Central memory CD4-positive, alpha-beta T cell (primary cell): ENCODE data around the gene ELAC2.

ENCODE experiments used
- DNase-seq: peaks from one replicate; pipeline ENCODE4 v3.0.0; 2022
- total RNA-seq, 3 experiments: gene quantifications; one replicate each; lab custom pipeline; 2026; lab: John Stamatoyannopoulos, UW

Gene ELAC2, protein sequence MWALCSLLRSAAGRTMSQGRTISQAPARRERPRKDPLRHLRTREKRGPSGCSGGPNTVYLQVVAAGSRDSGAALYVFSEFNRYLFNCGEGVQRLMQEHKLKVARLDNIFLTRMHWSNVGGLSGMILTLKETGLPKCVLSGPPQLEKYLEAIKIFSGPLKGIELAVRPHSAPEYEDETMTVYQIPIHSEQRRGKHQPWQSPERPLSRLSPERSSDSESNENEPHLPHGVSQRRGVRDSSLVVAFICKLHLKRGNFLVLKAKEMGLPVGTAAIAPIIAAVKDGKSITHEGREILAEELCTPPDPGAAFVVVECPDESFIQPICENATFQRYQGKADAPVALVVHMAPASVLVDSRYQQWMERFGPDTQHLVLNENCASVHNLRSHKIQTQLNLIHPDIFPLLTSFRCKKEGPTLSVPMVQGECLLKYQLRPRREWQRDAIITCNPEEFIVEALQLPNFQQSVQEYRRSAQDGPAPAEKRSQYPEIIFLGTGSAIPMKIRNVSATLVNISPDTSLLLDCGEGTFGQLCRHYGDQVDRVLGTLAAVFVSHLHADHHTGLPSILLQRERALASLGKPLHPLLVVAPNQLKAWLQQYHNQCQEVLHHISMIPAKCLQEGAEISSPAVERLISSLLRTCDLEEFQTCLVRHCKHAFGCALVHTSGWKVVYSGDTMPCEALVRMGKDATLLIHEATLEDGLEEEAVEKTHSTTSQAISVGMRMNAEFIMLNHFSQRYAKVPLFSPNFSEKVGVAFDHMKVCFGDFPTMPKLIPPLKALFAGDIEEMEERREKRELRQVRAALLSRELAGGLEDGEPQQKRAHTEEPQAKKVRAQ
- total RNA-seq = 85.7 to 163 (median 90.8) reads per million in 3 experiments

DNA sequence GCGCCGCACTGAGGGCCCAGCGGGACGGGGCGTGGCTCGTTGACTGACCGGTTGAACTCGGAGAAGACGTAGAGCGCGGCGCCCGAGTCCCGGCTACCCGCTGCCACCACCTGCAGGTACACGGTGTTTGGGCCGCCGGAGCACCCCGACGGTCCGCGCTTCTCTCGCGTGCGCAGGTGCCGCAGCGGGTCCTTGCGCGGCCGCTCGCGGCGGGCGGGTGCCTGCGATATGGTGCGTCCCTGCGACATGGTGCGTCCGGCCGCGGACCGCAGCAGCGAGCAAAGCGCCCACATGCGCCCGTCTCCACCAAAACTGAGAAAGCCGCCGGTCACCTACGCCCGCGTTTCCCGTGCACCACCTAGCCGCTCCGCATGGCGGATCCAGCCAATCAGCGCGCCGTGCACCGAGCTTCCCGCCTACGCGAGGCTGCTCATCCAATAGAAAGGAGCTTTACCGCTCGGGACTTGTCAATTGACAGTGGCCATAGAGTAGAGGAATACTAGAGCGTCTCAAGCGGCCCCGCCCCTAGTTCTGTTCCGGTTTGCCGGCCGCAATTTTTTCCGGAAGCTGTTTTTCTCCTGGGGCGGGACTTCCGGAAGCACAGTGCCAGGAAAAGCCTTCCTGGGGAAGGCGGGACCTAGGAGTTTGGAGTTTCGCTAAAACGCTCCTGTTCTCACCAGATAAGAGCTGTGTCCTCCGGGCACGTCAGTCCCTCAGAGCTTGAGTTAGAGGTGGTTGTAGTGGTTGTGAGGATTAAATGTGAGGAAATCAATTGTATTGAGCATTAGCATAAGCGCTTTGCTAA, at the start of gene ELAC2:
Gene ELAC2, minus strand, starts transcription at position 373 of the 805 bp plus-strand sequence. Its CDS starts 80 bp downstream, at position 293.
- DNase-seq = peak; percentile 97

DNA sequence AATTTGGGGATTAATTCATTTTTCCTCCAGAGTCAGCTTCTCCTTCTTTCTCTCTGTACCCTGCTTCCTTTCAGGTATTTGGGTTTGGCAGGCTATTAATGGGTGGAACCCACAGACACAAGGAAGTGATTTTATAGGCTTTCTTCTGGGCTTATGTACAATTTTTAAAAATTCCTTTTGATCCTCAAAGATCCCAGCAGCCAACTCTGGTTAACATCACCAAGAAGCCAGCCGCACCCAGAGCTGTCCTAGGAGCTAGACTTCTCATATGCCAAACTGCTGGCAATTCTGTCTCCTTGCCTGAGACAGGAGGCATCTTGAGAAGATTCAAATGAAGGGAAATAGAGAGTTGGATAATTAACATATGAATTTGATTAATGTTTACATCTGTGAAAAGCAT, 47.2 kb upstream of the ELAC2 start:
- no peak for DNase-seq

DNA sequence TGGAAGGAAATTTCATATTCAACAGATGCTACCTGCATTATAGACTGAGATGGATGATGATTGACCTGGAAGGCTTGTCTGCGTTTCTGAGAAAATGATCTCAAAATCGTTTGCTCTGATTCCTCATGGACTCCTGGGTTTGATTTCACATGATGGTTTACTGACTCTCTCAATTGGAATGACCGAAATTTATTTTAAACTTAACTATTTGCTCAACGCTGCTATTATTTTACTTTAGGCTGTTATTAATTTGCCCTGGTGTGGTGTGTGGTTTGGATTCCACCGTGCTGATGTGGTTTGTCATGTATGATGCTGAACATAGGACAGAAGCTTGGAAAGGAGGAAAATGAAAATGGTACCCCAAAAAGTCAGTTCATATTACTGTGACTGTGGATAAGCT, 37.3 kb upstream of the ELAC2 start:
- DNase-seq = no peak

DNA sequence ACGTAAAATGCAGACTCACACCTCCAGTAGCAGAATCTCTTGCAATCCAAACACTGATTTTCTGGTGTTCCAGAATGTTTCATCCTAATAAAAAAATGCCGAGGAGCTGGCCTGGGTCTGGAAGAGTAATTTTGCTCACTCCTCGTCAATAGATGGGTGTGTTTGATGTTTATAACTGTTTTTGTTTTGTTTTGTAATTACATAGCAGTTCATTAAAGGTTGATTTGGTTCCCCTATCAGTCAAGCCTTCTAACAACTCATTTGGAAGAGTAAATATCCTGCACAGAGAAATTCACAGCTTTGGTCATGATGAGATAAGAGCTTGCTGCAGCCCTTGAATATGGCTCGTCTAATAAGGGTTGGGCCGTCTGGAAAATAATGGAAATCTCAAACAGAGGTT, 36.8 kb upstream of the ELAC2 start:
- no peak for DNase-seq

DNA sequence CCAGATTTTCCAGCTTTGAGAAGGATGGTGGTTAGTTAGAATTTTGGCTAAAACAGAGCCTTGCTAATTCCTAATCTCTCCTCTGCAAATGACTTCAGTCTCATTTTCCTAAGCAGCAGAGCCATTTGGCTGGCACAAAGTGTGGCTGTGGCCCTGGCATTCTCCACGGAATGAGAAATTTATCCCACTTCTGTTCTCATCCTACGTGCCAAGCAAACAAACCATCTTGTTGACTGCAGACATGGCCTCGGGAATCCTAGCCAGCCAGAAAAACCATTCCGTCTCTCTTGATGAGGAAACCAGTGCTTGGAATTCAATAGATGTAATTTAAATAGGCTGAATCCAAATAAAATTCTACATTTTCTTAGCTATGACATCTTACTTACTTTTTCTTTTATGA, 34.1 kb upstream of the ELAC2 start:
- no peak for DNase-seq

DNA sequence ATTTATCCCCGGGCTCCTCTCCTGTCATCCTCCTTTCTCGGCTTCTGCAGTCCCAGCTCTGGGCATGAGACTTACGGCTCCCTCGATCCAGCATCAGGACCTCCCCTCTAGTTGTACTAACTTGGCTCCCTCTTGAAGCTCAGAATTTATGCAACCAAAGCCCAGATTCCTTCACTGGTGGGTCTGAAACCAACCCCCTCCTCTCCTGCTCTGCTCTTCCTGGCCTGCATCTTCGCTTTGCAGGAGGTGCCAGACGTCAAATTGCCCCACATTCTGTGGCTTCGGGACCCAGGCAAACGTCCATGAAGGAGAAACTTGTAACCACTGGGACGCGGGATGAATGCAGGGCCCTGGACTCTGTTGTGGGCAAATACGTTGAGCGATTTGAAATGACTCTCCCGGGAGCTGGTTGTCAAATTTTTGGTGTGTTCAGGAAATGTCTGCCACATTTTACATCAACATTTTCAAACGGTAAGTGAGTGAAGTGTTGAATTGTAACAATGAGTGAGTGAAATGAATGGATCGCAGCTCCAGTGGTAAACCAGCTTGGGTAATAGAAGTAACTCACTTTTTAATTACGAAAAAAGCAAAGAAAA, 29.3 kb upstream of the ELAC2 start:
- DNase-seq = no peak

DNA sequence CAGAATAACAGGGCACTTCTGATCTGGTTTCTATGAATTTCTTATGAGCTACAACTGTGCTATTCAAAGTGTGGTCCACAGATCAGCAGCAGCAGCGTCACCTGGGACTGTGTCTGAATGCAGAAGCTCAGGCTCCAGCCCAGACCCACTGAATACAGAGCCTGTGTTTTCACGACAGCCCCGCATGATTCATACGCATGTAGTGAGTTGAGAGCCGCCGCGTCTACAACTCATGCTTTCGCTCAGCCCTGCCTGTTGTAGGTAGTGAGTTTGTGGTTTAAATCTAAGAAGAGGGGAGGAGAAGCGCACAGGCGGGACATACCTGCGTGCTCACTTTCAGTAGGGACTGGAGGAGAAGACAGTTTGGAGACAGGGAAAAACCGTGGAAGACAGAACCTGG, 28.5 kb upstream of the ELAC2 start:
- no peak for DNase-seq

DNA sequence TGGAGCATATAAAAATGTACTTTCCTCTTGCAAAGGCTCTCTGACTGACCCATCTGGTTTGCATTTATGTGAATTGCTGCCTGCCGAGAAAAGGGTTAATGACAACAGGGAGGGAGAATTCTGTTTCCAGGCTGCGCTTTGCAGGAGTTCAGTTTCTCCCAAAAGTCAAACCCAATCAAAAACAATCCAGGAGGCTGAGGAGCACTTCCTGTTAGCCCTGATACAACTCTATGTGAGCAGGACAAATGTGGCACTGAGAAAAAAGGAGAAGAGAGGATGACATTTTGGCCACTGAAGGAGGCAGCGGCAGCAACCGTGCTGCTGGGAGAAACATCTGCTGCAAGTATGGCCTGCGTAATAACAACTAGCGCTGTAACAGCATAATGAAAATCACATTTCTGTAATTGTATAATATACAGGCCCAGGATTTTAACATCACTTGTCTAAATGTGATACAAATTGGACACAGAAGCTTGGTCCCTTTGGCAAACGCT, 26.8 kb upstream of the ELAC2 start:
- no peak for DNase-seq

DNA sequence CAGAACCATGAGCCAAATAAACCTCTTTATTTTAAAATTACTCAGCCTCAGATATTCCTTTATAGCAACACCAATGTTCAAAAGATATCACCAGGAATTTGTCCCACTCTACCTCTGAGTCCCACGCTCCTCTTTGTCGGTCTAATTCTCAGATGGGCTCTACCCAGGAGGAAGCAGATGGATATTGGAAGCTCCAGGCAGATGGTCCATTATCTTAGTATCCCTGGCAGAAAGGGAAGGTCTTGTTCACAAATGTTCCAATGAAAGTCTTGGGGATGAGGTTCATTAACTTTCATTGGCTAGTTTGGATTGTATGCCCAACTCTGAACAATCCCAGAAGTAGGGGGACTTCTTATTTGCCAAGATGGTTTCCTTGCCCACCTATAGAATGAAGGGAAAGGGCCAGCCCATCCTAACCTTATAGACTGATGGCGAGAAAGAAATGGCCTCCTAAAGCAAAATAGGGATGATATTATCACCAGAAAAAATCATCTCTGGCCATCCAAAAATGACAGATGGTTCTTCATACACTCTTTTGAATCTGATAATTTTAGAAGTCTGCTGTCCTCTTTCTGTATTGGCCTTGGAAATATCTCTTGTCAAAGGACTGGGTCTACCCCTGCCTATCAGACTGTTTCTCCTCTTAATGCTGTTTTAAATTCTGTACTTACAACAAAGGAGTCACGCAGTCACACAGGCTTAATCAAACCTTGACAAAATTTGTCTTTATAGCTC, 21.3 kb upstream of the ELAC2 start:
- DNase-seq = no peak

DNA sequence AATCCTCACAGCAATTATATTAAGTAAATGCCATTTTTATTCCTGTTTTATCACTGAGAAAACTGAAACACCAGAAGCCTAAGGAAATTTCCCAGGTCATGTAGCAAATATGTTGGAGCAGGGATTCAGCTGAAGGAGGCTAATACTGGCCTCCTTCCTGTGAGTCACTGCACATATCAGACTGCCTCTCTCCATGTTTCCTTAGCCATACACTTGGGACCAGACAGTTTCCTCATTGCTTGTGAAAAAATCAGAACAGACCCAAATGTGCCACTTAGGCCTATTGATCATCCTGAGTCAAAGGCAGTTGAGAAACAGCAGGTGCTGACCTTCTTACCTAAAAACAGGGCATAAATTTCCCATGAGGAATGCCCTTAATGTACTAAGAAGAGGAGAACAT, 18.9 kb upstream of the ELAC2 start:
- no peak for DNase-seq

DNA sequence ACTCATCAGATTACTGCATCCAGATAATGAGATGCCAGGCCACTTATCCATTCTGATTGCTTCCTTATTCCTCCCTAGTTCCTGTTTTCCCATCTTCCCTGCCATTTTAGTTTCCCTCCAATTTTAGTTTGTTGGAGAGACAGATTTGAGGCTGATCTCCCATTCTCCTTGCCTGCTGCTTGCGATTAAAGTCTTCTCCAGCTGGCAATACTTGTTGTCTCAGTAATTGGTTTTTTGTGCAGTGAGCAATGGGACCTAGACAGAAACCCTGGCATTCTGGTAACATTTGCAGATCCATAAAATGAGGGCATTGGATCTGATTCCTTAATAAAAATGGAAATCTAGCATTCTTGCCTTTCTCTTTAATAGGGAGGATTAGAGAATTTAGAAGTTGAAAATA, 17.6 kb upstream of the ELAC2 start:
- DNase-seq = no peak

DNA sequence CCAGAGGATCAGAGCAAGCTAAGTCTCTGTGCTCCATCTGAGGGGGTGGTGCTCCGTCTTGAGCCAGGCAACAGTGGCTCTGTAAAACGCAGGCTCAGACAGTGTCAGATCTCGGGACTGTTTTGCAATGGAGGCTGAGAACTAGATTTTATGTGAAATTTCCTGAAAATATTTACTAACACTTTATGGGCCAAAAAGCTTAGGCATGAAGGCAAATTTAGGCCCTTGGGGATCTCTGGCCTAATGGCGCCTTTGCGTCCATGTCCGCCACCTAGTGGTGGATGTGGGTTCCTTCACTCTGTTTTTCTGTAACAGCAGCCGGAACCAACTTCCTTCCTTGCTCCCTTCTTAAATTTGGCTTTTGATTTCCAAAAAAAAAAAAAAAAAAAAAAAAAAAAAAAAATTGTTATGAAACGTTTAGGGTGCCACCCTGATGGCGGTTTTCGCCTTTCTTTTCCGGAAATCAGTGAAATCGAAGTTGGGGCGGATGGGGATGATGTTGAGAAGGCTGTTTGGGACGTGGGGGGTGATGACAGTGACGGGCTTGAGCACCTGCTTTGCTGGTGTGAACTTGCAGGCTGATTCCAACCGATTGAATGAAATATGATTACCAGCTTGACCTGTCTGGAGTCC, 14.0 kb upstream of the ELAC2 start:
- DNase-seq = peak; percentile 42

DNA sequence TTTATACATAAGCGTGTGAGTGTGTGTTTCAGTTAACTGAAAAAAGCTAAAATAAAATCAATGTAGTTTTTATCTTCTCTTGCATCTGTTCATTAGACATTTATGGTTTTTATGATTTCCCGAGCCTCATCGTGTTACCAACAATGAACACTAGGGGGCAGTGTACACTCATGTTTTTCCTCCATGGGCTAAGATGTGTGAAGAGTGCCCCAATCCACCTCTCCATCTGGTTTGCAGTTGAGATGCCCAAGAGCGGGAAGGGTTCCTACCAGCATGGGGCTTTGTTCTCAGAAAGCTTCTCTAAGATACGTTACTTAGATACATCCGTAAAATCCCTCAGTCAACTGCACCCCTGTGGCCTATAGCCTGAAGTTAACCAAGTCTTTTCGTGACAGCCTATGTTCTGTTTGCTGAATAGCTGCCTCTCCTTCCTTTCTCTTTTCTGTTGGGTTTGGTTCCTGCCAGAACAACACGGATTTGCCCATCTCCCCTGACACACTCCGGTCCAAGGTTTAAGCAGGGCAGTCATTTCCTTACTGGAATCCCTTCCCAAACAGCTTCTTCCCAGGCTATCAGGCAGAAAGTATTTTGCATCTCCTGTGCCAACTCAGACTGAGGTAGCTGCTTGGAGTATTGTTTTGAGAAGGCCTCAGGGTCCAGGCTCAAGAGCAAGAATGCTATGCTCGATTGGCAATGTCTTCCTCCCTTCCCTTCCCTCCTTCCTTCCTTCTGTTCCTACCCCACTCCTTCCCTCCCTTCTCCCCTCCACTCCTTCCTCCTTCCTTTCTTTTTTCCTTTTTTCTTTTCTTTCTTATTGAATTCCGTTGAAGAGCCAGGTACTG, 12.9 kb upstream of the ELAC2 start:
- peak; percentile 44 for DNase-seq

DNA sequence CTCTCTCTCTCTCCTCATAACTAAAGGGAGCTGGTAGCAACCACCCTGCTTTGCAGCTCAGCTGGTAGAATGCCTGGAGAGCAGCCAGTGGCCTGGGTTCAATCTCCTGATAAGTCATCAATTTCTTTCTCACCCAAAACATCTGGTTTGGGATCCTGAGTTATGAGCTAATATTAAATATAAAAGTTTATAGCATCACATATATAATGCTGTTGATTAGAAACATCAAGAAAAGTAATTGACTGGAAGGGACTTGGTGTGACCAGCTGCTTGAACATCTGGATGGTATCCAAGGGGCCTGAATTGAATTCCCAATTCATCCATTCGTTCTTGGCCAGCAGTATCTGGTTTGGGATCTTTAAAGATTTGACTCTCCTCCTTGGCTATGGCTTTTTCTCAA, 12.2 kb upstream of the ELAC2 start:
- DNase-seq = no peak

DNA sequence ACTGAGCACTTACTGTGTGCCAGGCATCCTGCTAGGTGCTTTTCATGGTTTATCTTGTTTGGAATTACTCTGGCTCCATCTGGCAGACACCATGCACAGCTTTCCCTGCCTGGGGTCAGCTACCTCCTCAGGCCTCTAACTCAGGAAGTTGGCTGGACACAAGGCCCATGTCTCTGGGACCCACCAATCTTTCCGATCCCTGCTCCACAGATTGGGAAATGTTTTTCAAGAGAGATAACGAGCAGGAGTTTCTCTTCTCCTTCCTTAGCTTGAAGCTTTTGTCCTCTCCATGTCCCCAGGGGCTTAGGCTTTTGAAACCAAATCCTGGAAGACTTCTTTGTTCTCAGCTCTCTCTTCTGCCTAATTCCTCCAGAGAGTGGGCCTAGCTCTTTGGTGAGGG, 11.5 kb upstream of the ELAC2 start:
- no peak for DNase-seq

DNA sequence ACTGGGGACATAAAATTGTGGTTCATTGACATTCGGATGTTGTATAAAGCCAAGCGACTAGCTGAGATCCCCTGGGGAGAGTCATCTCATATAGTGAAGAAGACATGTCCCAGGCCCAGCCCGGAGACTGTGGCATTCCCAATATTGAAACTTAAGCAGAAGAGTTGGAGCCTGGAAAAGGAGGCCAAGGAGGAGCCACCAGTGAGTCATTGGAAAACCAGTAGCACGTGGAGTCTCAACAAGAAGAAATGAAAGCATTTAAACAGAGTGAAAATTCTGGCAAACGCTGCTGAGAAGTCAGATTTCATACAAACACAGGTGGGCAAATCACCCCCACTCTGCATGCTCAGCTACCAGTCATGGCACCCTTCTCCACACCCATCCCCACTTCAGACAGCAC, 9.4 kb upstream of the ELAC2 start:
- DNase-seq = no peak

DNA sequence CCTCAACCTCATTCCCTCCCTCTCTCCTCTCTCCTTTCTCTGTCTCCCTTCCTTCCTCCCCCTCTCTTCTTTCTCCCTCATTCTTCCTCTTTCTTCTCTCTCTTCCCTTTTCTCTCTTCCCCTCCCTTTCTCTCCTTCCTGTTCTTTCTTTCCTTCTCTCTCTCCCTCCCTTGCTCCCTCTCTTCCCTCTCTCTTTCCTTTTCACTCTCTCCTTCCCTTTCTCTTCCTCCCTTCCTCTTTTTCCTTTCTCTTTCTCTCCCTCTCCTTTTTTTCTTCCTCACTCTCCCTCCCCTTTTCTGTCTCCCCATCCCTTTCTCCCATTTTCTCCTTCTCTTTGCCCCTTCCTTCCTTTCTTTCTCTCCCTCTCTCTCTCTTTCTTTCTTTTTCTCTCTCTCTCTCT, 7.9 kb upstream of the ELAC2 start:
- DNase-seq = no peak

DNA sequence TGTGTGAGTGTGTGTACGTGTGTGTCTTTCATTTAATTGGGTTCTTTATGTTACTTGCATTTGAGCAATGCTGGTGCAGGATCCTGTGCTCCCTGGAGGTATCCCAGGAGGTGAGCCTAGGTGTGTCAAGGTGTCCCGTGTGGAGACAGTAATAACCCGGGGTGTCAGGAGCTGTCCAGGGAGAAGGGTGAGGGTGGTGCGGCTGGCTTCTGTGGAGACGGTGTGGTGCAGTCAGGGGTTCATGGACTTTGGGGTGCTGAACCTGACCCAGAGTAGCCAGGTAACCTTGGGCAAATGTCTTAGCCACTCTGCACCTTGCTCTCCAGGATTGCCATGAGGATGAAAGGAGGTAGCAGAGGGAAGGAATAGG, 7.4 kb upstream of the ELAC2 start:
- no peak for DNase-seq

DNA sequence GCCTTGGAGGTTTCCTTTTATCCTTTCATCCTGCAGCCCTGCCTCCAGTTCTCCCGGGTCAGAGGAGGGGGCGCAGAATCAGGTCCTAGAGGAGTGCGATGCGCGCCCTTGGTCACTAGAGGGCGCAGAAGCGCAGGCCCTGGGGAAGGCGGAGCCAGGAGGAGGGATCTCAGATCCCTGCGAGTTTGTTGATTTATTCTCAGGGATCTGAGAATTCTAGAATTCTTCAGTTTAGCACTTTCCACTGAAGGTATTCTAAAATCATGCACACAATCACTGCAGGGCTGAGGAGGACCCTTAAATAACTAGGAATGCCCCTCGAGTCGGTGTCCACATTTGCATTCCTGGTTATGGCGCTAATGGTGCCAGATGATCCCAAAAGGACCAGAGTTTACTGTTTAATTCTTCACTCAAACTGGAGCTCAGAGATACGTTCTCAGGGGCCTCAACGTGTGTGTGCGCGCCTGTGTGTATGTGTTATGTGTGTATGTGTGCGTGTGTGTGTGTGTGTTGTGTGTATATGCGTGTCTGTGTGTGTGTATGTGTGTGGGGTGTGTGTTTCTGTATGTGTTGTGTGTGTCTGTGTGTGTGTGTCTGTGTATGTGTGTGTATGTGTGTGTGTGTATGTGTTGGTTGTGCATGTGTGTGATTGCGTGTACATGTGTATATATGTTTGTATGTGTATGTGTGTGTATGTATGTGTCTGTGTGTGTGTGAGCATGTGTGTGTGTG, 6.9 kb upstream of the ELAC2 start:
- peak; percentile 57 for DNase-seq

DNA sequence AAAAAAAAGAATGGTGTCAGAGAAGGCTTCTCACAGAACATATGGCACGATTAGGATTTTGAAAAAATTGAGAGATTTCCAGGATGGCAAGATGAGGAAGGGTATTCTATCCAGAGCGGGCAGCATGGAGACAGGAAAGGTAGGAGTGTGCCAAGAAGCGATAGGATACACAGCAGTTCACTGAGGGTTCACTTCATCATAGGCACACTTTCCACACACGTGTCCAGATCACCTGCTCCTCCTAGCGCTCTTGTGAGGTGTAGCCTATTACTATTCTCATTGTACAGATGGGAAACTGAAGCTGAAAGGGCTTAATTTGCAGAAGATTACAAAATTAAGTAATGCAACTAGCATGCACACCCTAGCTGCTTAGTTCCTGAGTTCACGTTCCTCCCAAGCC, 6.2 kb upstream of the ELAC2 start:
- no peak for DNase-seq
